ENCODE results near the gene S100A7A. TPM values are rescaled to one million over a fixed set of nuclear protein-coding genes. Genes with fewer than 3 reads are reported as not detected.

Gene S100A7A
- total and polyA plus RNA-seq, 2 of the 4 experiments (the other 2 are of a cell fraction), result not detected

DNA sequence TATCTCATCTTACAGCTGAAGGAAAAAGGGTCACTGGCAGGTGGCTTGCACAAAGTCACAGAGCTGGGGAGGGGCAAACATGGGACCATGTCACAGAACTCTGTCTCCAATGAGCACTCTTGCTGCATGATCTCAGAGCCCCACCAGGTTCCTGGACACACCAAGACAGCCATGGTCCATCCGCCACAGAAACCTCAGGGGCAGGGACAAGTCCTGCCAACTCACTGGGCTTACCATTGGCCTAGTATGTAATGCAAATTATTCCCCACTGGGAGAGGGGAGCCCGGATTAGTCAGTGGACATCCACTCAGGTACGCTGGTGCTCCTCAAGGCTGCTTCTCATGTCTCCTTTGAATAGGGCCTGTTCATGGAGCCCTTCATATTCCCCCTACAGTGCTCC is 14.2 kb downstream of the S100A7A start:
- Histone ChIP-seq H3K79me1 (ENCODE audit: low read depth in 1 of 2, low read length in 2 of 2) (no peaks in the 10 kb centered on the region), H3K4me3 (ENCODE audit: insufficient read depth, low read depth, low read length) (no peak overlapping the region), H3K4me2 (ENCODE audit: low read depth, low read length) (no peak overlapping the region), H3K56ac (ENCODE audit: extremely low read depth, insufficient read depth, low read length) (no peak overlapping the region), H2AK5ac (ENCODE audit: low read depth, low read length) (no peak overlapping the region), H3K14ac (replicated peaks; ENCODE audit: low read depth, low read length) (no peak overlapping the region), H2AFZ (replicated peaks; ENCODE audit: low read length, poor library complexity) (no peak overlapping the region), H4K8ac (ENCODE audit: low read depth in 2 of 2, low read length in 2 of 2) (no peak overlapping the region), H2BK20ac (ENCODE audit: low read depth, low read length) (no peak overlapping the region), H3K4ac (ENCODE audit: low read depth, low read length) (no peak overlapping the region), H4K5ac (ENCODE audit: low read depth, low read length) (no peak overlapping the region), H2BK5ac (ENCODE audit: low read depth, low read length, poor library complexity, severe bottlenecking) (no peak overlapping the region), H3K23ac (ENCODE audit: low read depth, low read length) (no peak overlapping the region), H3K9ac (ENCODE audit: low read depth, low read length) (no peak overlapping the region), H3K18ac (ENCODE audit: low read depth, low read length) (no peak overlapping the region), H2BK120ac (ENCODE audit: low read depth, low read length) (no peak overlapping the region), H3K9me1 (ENCODE audit: insufficient read depth, low read length) (peaks cover 3% of the 10 kb centered on the region; the same call in 1 of the 2 replicates), H3K9me3 (ENCODE audit: control insufficient read depth, insufficient read depth, low read length) (no peaks in the 10 kb centered on the region), H2AK9ac (replicated peaks; ENCODE audit: low read depth, low read length, poor library complexity) (no peak overlapping the region), H4K91ac (ENCODE audit: insufficient read depth, low read depth, low read length) (no peak overlapping the region), H3K27me3 (ENCODE audit: control insufficient read depth, insufficient read depth, low read length) (peaks cover 6% of the 10 kb centered on the region), H3K4me1 (ENCODE audit: control insufficient read depth, insufficient read depth, low read length) (no peaks in the 10 kb centered on the region), H2BK15ac (ENCODE audit: low read depth, low read length) (no peak overlapping the region), H3K36me3 (ENCODE audit: control insufficient read depth, insufficient read depth, low read length) (no peaks in the 10 kb centered on the region), H4K20me1 (ENCODE audit: insufficient read depth, low read length) (no peaks in the 10 kb centered on the region), H3K27ac (ENCODE audit: insufficient read depth, low read length) (no peak overlapping the region)
- in situ Hi-C loops (cut with MboI; ENCODE audit: low sequenced_read_pairs), result no loop called here
- no peak for DNase-seq
- ChIA-PET CTCF (no interaction called here), POLR2A (ENCODE audit: unreplicated experiment) (no interaction called here)
- TF ChIP-seq RCOR1 (IDR thresholded peaks at IDR 0.05; ENCODE audit: insufficient replicate concordance, low read length) (no peak), BHLHE40 (IDR thresholded peaks at IDR 0.05; ENCODE audit: low read depth, low read length) (no peak), RAD21 (IDR thresholded peaks at IDR 0.05; ENCODE audit: low read length) (no peak), MXI1 (IDR thresholded peaks at IDR 0.05; ENCODE audit: borderline replicate concordance, low read depth, low read length) (no peak), NFE2L2 (IDR thresholded peaks at IDR 0.05; ENCODE audit: low read depth, low read length) (no peak), POLR2A (IDR thresholded peaks at IDR 0.05; ENCODE audit: low read depth, low read length) (no peak), SMC3 (IDR thresholded peaks at IDR 0.05; ENCODE audit: low read depth, low read length) (no peak), CTCF (conservative IDR thresholded peaks at IDR 0.05; ENCODE audit: low read depth, low read length) (no peak), ELK1 (IDR thresholded peaks at IDR 0.05; ENCODE audit: borderline replicate concordance, low read depth, low read length) (no peak), CEBPB (IDR thresholded peaks at IDR 0.05; ENCODE audit: low read depth, low read length) (no peak), MAZ (IDR thresholded peaks at IDR 0.05; ENCODE audit: borderline replicate concordance, low read depth, low read length) (no peak), MAFK (IDR thresholded peaks at IDR 0.05; ENCODE audit: low read depth, low read length) (no peak), CHD1 (IDR thresholded peaks at IDR 0.05; ENCODE audit: low read depth, low read length) (no peak), FOS (IDR thresholded peaks at IDR 0.05; ENCODE audit: low read depth, low read length) (no peak), RFX5 (IDR thresholded peaks at IDR 0.05; ENCODE audit: low read depth, low read length) (no peak)
- TF ChIP-seq, protein P1, sequence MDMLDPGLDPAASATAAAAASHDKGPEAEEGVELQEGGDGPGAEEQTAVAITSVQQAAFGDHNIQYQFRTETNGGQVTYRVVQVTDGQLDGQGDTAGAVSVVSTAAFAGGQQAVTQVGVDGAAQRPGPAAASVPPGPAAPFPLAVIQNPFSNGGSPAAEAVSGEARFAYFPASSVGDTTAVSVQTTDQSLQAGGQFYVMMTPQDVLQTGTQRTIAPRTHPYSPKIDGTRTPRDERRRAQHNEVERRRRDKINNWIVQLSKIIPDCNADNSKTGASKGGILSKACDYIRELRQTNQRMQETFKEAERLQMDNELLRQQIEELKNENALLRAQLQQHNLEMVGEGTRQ (IDR thresholded peaks at IDR 0.05; ENCODE audit: low read depth, low read length), result no peak
- intact Hi-C loops (cut with micrococcal nuclease), result no loop called here
- WGBS, 2 experiments (ENCODE audit: extremely low coverage in 2 of 2, insufficient read length in 1 of 2), result no CpG with 5 or more reads among the region's 3 CpGs
- no peak for ATAC-seq (ENCODE audit: low read depth)
- no TSS peak for BruUV-seq (replicated peaks)
- dilution Hi-C loops (cut with HindIII; ENCODE audit: low sequenced_read_pairs, unreplicated experiment), result no loop called here

All from IMR-90 (cell line).